Measurements from ENCODE around the gene RPP25L. TPM values are rescaled to one million over a fixed set of nuclear protein-coding genes. Genes with fewer than 3 reads are reported as not detected.

RPP25L gene
- total RNA-seq, 1 donor from 2014 or later: 16.2 TPM

DNA sequence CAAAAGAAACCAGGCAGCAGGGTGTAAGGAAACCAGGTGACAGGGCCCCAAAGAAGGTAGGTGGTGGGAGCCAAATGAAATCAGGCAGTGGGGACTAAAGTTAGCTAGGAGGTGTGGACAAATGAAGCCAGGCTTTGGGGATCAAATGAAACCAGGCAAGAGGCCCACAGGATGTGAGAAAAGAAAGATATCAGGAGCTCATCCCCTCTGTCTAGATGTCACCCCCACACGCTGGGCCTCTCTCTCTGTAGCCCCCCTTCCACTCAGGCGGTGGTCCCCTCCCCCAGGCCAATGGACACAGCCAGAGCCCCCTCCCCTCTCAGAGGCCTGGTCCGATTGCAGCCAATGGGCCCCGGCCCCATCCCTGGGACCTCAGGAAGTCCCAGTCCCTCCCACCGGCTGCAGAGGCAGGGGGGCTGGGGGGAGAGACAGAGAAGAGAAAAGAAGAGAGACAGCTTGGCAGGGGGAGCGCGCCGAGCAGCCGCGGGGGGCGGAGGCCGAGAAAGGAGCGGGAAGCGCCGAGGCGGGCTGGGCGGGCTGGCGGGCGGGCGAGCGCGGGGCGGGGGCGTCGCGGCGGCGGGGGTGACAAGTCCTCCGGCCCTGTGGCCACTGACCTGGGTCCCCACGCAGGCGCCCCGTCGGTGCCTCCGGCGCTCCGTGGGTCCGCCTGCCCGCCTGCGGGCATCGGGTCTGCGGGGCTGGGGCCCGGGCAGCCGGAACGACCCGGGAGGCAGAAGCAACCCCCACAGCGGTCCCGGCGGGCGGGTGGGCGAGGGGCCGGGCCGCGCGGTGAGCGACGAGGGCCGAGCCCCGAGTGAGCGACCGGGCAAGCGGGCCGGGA is 34.3 kb downstream of the RPP25L start:
- no peak overlapping the region for H3K27ac Mint-ChIP-seq (ENCODE audit: unreplicated experiment)
- peaks cover 63% of the 10 kb centered on the region for H3K27me3 Mint-ChIP-seq (ENCODE audit: unreplicated experiment)
- TF ChIP-seq CTCF (IDR thresholded peaks at IDR 0.05): no peak
- no peak for DNase-seq (ENCODE audit: extremely low spot score, unreplicated experiment)
- H3K4me3 Mint-ChIP-seq (ENCODE audit: unreplicated experiment): peak overlapping the region; percentile 75
- H3K36me3 Mint-ChIP-seq (ENCODE audit: unreplicated experiment): no peaks in the 10 kb centered on the region
- peaks cover 10% of the 10 kb centered on the region for H3K4me1 Mint-ChIP-seq (ENCODE audit: unreplicated experiment)
- H3K9me3 Mint-ChIP-seq (ENCODE audit: unreplicated experiment): no peaks in the 10 kb centered on the region

- Mint-ChIP-seq H3K27me3 (ENCODE audit: unreplicated experiment) (peaks cover 55% of the 10 kb centered on the region), H3K9me3 (ENCODE audit: unreplicated experiment) (no peaks in the 10 kb centered on the region), H3K36me3 (ENCODE audit: unreplicated experiment) (no peaks in the 10 kb centered on the region), H3K4me1 (ENCODE audit: unreplicated experiment) (peaks cover 10% of the 10 kb centered on the region), H3K27ac (ENCODE audit: unreplicated experiment) (no peak overlapping the region), H3K4me3 (ENCODE audit: unreplicated experiment) (peak overlapping the region; percentile 75)
- no peak for DNase-seq (ENCODE audit: extremely low spot score, unreplicated experiment)
- TF ChIP-seq CTCF (IDR thresholded peaks at IDR 0.05): no peak
Measured at GRCh38 chr9:34576597-34577399, 35.1 kb downstream of the RPP25L start.

DNA sequence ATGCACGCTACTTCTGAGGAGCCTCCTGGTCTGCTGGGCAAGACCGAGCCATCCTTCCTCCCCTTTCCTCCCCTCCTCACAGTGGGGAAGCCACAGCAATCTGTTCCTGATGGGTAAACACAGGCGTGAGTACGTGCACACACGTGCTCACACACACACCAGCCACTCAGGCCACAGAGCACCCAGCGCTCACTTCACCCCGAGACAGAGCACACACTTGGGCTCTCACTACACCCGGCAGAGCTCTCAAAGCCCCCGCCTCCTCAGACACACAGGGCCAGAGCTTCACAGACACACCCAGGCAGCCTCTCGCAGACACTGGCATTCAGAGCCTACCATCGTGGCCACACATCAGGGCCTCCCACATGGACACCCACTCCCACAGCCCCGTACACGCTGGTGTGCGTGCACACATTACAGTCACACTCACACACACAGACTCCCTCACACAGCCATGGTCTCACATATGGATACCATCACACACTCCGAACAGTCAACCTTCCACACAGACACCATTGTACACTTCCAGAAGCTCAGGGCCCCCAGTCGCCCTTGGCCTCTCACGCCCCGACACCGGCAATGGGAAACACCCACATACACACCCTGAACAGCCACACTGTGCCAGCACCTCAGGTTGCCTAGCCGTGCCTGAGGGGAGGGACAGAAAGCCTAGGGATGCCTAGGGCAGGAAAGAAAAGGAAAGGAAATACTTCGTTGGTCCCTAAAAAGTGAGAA is 35.9 kb downstream of the RPP25L start:
- Mint-ChIP-seq H3K36me3 (ENCODE audit: unreplicated experiment) (no peaks in the 10 kb centered on the region), H3K27ac (ENCODE audit: unreplicated experiment) (no peak overlapping the region), H3K4me3 (ENCODE audit: unreplicated experiment) (no peak overlapping the region), H3K9me3 (ENCODE audit: unreplicated experiment) (no peaks in the 10 kb centered on the region), H3K27me3 (ENCODE audit: unreplicated experiment) (peaks cover 49% of the 10 kb centered on the region), H3K4me1 (ENCODE audit: unreplicated experiment) (peaks cover 10% of the 10 kb centered on the region)
- no peak for DNase-seq (ENCODE audit: extremely low spot score, unreplicated experiment)
- no peak for TF ChIP-seq CTCF (IDR thresholded peaks at IDR 0.05)

- DNase-seq (ENCODE audit: extremely low spot score, unreplicated experiment): no peak
- Mint-ChIP-seq H3K4me3 (ENCODE audit: unreplicated experiment) (no peak overlapping the region), H3K4me1 (ENCODE audit: unreplicated experiment) (peaks cover 10% of the 10 kb centered on the region), H3K27ac (ENCODE audit: unreplicated experiment) (no peak overlapping the region), H3K36me3 (ENCODE audit: unreplicated experiment) (no peaks in the 10 kb centered on the region), H3K9me3 (ENCODE audit: unreplicated experiment) (no peaks in the 10 kb centered on the region), H3K27me3 (ENCODE audit: unreplicated experiment) (peaks cover 41% of the 10 kb centered on the region)
- no peak for TF ChIP-seq CTCF (IDR thresholded peaks at IDR 0.05)
Measured at GRCh38 chr9:34575241-34575640, 36.7 kb downstream of the RPP25L start.

Data from osteocyte (in vitro differentiated cells).